DMS 273 (cell line): ENCODE measurements around the gene GRB10.

ENCODE experiments used
- DNase-seq: peaks from one replicate; lab custom pipeline; 2025; ENCODE audit not compliant: unreplicated experiment; lab: John Stamatoyannopoulos, UW

GRB10 gene

GRCh38 chr7:50696810-50697582 lies 85.7 kb downstream of the GRB10 start:
- peak; percentile 50 for DNase-seq

- DNase-seq: no peak
These were observed 87.7 kb downstream of the GRB10 start for GRCh38 chr7:50695026-50695425.

- no peak for DNase-seq
These were observed 89.1 kb downstream of the GRB10 start for GRCh38 chr7:50693455-50694130.

- DNase-seq: peak; percentile 49
These were observed 92.1 kb downstream of the GRB10 start for GRCh38 chr7:50690541-50691011.

GRCh38 chr7:50688226-50688590 lies 94.5 kb downstream of the GRB10 start:
- DNase-seq: peak; percentile 48

- peak; percentile 89 for DNase-seq
These were observed 95.0 kb downstream of the GRB10 start for GRCh38 chr7:50687575-50688225.

- peak; percentile 40 for DNase-seq
These were observed 95.6 kb downstream of the GRB10 start for GRCh38 chr7:50687096-50687495.

- peak; percentile 51 for DNase-seq
These were observed 97.3 kb downstream of the GRB10 start for GRCh38 chr7:50685135-50686065.

- no peak for DNase-seq
These were observed 98.0 kb downstream of the GRB10 start for GRCh38 chr7:50684713-50685075.

GRCh38 chr7:50684011-50684712 lies 98.5 kb downstream of the GRB10 start:
- DNase-seq: no peak

- DNase-seq: no peak
These were observed 100.1 kb downstream of the GRB10 start for GRCh38 chr7:50682573-50682972.

GRCh38 chr7:50682079-50682478 lies 100.6 kb downstream of the GRB10 start:
- DNase-seq: peak; percentile 71

GRCh38 chr7:50681432-50682045 lies 101.2 kb downstream of the GRB10 start:
- no peak for DNase-seq

- peak; percentile 72 for DNase-seq
These were observed 103.3 kb downstream of the GRB10 start for GRCh38 chr7:50679218-50680007.

GRCh38 chr7:50678586-50678985 lies 104.1 kb downstream of the GRB10 start:
- DNase-seq: no peak

GRCh38 chr7:50677638-50677996 lies 105.1 kb downstream of the GRB10 start:
- no peak for DNase-seq

GRCh38 chr7:50676740-50677637 lies 105.7 kb downstream of the GRB10 start:
- DNase-seq: no peak

- no peak for DNase-seq
These were observed 106.6 kb downstream of the GRB10 start for GRCh38 chr7:50676079-50676478.
